Fibroblast of skin of left quadriceps (primary cell): ENCODE results near the gene CATSPER3.
A peak's percentile ranks its signal among the peaks of the same experiment; 100 is the strongest.

ENCODE experiments used
- DNase-seq, 2 experiments: peaks; one replicate each; pipeline ENCODE4 v3.0.0-alpha.2; 2013; ENCODE audit warnings: low read depth in 2 of 2

Gene CATSPER3

DNA sequence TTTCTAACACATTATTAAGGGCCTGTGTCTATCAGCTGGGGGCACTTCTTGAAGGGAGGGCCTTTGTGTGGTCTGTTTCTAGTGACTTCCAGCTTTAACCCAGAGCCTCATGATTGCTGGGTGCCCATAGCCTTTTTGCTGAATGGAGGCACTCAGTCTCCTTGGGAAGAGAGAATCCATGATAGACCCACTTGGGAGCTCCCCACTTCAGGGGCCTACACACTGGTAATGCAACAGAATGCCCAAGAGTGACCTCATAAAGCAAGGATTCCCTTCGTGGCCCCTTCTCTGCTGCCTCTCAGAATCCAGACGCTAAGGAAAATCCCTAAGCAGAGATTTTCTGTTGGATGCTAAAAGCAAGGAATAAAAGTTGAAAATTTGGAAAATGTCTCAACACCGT is at the start of gene CATSPER3:
Gene CATSPER3 (plus strand): TSS at position 301 of the 400 bp plus-strand sequence. CDS start 85 bp downstream, at position 386.
- DNase-seq, result no peak

DNA sequence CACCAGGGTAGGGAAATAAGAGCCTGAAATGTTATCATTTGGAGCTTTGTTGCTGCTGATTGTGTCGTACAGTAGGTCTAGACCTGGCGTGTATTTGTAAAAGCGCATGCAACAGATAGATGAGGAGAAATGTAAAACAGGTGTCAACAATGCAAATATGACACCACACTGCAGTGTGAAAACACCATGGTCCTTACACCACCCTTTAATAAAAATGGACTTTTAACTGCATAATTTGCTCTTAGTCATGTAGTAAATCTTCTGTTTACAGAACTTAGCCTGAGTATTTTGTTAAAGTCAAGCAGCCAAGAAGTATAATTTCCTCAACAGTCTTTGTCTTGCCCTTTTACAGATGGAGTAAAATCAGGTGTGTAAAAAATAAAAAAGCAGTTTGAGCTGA is 48.8 kb upstream of the CATSPER3 start:
- no peak for DNase-seq

DNA sequence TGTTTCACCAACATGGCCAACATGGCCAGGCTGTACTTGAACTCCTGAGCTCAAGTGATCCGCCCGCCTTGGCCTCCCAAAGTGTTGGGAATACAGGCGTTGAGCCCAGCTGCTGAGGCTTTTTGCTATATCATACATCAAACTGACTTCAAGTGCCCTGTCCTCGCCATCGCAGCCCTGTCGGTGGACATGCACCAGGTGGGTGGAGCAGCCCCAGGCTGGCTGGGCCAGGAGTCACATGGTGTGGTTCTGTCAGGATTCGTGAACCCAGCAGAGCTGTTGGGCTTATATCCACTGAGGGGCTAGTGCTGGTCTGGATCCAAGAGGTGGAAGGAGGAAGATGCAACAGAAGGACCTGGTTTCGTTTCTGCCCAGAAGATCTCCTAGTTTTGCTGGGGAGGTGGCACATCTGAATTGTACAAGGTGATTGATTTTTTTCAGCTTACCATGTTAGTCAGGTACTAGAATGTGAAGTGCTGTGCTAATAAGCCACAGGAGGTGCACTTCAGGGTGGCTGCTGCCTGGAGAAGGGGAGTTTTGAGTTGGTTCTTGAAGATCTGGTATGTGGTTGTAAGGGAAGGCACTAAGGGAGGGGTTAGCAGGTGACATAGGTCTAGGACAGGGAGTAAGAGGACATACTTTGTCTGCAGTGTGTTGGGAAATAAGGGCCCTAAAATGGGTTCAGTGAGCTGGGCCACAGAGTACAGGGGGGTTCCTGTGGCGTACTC is 46.7 kb upstream of the CATSPER3 start:
- no peak for DNase-seq

DNA sequence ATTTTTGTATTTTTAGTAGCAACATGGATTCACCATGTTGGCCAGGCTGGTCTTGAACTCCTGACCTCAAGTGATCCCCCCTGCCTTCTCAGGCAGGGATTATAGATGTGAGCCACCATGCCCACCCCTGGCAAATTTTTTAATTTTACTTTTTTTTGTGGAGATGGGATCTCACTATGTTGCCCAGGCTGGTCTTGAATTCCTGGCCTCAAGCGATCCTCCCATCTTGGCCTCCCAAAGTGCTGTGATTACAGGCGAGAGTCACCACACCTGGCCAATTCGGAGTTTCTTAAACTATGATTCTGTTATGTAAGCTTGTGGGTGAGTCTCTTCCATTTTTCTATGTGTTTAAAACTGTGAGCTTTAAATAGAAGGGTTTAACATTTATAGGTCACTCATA is 35.2 kb upstream of the CATSPER3 start:
- no peak for DNase-seq

DNA sequence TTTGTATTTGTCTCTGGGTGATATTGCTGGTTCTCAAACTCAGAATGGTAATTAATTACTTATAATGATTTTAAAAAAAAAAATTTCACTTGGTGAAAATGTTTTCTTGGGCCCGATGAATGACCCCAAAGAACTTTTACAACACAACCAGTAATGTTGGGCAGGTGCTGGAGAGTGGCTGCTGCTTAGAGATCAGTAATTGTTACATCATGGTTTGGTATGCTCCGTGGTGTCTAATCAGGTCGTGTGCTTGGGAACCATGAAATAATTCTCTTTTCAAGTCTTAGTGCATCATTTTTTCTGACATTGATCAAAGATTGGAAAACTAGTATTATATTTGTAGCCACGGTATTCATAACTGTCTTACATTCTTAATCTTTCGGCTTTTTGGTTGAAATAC is 33.5 kb upstream of the CATSPER3 start:
- no peak for DNase-seq

DNA sequence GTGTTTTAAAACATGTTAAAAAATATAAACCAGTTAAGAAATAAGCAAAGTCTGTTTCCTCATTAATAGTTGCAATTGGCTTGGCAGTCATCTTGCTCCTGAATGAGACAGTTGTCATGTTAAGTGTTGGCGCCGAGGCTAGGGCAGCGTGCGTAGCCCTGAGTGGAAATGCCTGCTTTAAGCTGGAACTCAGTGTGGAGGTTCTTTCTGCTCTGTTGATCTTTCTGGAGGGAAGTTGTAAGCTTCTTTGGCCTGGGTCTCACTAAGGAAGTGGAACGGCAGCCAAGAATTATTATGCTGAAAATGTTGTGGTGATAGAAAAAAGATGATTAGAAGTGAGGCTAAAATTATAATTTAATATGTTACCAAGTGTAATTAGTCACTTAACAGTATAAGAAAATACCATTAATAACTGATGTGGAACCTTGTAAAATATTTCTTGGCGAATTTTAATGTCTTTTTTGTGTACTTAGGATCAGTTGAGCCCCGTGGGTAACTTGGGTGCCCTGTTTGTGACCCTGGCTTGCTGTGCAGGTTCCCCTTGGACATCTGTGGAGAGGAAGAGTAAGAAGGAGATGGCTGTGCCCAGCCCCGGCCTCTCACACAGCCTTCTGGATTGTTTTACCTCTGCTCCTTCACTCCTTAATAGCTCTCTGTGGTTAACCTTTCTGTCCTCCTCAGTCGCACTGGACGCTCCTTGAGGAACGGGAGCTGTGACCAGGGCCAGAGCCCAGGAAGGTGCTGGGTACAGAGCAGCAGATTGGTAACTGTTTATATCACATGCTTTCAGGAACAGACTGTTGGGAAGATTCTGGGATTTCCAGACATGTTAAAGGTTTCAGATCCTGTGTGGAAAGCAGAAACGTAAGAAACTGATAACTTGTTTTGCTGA is 31.8 kb upstream of the CATSPER3 start:
- no peak for DNase-seq

DNA sequence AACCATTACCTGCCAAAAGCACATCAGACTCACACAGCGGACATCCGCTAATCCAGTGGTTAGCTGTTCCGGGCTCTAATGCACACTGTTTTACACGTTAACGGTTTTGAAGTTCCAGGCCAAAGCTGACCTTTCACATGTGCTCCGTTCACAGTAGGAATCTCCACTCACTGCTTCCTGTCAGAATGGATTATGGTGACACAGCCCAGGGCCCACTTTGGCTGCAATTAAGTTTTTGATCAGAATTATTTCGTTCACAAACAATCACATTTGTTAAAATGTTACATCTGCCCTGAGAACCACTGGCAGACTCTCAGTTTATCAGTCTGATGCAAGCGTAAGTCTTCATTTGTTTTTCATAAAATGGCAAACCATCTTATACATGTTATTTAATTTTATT is 30.2 kb upstream of the CATSPER3 start:
- no peak for DNase-seq

DNA sequence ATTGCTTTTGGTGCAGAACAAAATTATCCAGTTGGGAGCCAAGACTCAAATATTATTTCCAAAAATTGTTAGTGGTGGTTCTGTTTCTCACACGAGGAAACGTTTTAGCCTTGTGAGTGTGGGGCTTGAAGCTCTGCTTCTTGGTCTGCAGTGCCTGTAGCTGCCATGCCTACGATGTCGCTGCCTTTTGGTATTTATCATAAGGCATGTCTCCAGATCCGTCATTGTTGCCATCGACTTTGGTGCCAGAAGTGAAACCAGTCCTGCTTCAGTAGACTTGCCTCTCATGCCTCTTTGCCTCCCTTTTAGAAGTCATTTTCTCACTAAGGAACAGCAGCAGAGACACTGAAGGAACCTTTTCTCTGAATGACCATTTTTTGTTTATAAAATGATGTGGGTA is 29.7 kb upstream of the CATSPER3 start:
- DNase-seq, result no peak

DNA sequence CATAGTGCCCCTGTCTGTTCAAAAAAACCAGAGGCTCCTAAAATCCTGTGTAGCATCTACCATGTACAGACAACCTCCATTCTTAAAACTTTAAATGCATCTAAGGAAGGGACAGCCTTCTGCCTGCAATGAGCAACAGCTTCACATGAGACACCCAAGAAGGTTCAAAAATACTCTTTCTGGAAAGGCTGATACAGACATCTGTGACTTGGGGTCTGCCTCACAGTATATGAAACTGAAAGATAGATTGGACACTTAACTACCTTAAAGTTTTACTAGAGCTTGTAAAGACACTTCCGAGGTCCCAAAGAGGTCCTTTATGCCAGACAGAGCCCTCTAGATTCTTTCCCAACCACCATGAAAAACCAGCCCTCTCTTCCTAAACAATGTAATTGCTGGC is 28.2 kb upstream of the CATSPER3 start:
- no peak for DNase-seq

DNA sequence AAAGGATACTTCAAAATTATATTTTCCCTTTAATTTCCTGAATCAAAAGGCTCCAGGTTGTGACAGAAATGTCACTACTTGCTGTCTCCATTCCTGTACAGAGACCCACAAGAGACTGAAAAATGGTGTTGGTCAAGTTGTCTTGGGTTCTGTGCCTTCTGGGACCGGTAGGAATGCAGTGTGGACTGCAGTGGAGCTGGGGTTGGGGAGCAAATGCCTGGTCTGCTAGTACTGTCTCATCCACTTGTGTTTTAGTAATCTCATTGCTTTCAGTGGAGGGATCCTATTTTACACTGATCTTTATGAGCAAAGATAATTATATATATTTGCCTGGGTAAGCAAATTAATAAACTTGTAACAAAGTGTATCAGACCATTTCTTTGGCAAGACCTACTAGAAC is 24.2 kb upstream of the CATSPER3 start:
- no peak for DNase-seq

DNA sequence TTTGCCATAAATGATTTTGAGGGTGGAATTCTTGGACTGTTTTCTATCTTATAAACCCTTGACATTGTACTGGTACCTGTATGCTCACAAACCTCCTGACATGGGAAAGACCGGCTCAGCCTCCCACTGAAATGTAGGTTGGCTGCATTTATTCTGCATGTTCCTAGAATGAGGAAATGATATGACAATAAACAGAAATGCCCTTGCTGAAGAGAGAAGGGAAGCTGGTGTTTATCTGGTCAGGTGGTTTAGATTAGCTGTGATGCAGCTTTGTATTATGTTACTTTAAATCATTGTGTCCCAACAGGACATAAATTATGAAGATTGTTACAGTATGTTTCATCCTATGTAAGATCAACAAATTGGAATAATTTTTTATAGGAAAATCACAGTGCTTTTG is 23.1 kb upstream of the CATSPER3 start:
- peak; percentile 41 to 48 for DNase-seq

DNA sequence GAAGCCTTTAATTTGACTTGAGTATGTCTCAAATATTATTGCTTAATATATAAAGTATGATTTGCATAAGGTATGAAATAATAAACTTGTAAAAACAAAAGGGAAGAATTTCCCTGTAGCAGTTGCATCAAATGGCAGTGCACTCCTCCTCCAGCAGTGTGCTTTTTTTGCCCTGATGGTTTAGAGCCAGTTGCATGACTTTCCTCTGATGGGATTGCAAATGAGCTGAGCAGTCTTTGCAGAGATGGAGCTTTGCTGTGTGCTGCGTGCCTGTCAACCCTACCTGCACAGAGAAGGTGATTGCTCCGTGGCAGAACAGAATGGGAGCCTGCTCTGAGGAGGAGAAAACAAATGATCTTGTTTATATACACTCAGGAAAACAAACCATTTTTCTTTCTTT is 22.7 kb upstream of the CATSPER3 start:
- no peak for DNase-seq

DNA sequence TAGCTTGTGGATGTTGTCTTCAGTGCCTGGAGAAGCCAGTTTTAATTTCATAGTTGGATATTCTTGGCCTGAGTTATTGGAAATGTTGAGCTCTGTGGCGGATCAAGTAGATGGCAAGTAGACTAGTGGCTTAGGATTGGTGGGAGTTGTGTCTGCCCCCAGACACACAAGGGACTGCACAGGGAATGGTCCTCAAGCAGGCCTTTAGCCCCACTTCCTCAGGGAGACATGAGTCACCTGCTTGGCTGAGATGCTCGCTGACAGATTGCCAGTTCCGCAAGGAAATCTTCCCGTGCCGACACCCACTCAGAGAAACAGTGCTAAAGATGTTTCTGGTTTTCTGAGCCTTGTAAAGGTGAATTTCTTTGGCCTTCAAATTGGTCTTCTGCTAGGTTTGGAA is 18.8 kb upstream of the CATSPER3 start:
- DNase-seq, result peak; percentile 3 to 5

DNA sequence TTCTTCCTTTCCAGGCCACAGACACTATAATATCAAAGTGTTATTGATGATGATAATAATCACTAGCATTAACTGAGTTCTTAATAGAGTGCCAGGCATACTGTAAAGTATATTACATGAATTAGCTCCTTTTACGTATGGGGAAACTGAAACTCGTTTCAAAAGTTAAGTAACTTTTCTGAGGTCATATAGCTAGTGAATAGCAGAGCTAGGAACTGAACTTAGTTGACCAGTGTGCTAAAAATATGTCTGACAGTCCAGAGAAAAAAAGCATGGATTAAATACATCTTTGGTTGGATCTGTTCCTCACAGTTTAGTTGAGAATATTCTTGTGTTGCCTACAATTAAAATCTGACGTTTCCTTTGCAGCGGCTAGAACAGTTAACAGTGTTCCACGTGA is 18.4 kb upstream of the CATSPER3 start:
- DNase-seq, result no peak

DNA sequence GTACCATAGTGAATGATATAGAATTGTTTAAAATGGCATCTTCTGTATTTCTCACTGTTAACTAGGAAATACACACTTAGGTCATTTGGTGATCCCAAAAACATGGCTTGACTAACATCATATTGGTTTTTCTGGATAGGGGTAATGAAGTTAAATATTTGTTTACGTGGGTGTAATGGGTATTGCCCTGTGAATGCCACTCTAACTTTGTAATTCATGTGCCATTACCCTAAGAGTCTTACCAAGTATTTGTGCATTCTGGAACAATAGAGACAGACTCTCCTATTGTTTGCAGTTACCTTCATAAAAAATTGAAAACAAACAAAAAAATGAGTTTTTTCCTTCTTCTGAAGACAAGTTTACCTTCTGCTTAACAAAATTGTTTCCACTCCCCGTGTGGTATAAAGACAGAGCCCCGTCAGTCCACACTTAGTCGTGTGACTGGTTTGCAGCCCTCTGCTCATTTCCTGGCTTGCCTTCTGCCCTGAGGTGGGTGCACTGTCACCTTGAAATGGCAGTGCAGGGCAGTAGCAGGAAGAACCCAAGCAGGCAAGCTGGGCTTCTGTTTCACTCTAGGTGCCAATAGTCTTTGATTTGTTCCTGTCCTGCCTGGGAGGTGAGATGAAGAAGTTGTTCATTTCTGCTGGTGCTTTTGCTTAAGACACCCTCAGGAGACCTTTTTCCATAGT is 9.6 kb upstream of the CATSPER3 start:
- DNase-seq, result no peak

DNA sequence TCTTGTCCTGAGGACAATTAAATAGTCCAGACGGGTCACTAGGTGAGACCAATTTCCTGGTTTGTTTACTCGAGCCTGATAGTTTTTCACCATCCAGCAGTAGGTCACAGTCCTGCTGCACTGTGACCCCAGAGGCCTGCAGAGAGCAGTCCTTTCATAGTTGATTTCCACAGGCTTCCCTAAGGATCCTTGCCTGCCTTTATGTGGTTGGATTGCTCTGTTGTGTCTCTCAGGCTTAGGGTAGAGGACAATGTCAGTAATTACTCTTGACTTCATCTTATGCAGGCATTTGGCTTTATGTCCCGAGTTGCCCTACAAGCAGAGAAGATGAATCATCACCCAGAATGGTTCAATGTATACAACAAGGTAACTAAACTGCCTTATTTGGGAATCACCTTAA is 9.0 kb upstream of the CATSPER3 start:
- DNase-seq, result peak in 1 of 2 experiments; percentile 8

DNA sequence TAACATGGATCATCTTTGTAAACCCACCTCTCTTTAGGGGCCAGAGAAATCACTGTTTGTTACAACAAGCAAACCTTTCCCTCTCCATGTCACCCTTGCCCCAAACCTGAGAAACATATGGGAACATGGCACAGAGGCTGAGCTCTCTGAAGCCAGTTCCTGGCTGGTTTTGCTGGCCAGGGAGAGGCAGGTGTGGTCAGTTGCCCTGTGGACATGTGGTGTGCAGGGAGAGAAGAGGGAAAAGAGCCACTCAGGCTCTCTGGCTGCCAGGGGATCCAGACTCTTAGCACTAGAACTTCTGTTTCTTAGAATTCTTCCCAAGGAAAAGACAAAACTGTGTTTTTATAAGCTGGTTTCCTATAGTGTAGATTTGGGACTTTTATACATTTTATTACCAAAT is 4.6 kb upstream of the CATSPER3 start:
- DNase-seq, result no peak

DNA sequence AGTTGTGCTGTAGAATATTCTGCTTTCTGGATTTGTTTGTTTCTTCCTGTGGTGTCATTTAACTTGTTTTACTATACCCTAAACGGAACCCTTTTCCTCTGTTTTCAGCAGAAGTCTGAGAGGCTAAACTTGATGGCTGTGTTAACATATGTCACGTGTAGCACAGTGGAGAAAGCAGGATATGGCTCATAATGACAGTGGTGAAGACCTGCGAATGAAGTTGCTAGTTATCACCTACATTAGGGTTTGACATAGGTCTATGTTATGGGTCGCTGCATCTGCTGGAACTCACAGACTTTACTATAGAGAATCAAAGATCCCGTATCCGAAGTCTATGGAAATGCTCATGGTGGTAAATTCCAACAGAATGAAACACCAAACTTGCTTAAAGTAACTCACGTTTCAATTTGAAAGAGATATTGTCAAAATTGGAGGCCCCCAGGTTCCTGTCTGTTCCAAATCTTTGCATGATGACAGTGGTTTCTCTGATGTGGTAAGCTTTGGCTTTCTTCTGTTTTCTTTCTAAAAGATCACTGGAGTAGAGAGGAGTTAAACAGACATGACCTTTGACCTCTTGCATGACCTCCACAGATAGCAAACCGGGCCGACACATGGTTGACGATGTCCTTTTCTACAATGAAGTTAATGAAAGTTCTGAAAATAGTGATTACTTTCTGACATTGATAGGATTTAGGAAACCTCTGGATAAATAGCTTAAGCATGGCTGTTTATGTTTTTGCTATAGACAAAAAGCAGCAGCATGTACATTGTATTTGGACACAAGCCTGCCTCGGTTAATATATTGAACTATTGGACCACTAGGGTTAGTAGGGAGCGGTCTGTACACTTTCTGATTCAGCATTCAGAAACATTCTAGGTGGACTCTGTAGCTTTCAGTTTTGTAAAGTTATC is 3.1 kb upstream of the CATSPER3 start:
- DNase-seq, result no peak

DNA sequence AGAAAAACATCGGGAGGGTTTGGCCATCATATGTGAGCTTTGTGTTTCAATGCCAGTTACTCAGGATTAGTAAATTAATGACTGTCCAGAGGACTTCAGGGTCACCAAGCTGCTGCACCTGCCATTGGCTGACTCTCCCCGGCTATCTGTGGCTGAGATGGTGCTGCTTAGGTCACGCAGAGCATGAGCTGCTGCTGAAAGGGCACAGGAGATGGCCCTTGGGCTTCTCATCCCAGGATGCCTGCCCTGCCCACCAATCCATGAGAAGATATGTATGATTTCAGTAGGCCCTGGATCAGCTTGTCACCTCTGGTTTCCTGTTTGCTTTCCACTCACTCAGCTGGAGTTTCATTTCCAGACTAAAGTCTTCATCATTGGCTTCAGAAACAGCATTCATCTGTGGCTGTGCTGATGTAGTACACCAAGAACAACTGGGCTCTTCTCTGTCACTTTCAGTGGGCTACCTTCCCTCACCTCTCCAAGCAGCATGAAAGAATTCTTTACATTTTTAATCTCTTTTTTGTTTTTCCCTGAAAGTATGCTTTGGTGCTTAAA is 2.4 kb upstream of the CATSPER3 start:
- DNase-seq, result no peak

DNA sequence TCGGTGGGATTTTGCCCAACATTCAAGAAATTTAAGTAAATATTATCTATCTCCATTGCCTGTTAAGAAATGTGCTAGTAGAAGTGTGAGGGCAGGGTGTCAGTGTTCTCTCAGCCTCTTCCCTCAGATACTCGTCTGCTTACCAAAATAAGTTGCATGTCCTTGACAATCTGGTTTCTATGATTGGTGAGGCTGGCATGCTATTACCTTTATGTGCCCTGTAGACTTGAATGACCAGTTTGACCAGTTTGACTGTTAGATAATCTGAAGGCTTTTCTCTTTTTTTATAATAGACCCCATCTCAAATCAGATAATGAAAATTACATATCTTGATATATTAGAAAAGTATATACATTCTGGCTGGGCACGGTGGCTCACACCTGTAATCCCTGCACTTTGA is 348 bp downstream of the CATSPER3 start:
- no peak for DNase-seq

DNA sequence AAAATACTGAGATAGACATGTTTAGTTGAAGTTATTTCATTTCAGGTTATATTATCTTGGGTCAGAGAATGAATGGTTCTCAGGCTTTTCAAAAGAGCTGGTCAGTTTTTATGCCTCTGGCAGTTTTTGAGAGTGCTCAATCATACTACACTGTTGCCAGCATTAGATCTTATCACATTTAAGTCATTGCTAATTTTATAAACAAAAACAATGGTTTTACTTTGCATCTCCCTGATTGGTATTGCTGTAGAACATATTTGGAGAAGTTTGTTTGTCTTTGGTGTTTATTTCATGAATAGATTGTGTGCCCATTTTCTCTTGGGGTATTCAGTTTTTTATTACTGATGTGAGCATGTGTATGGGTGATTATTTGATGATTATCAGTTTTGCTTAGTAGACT is 1.5 kb downstream of the CATSPER3 start:
- no peak for DNase-seq
